ENCODE data around the gene DNAJB6.

Gene DNAJB6

GRCh38 chr7:157439149-157439548, 102.3 kb downstream of the DNAJB6 start:
- TF ChIP-seq MAX (IDR thresholded peaks at IDR 0.05) (no peak), FOXM1 (IDR thresholded peaks at IDR 0.05; ENCODE audit: borderline replicate concordance, low read depth) (no peak), EP300 (IDR thresholded peaks at IDR 0.05; ENCODE audit: borderline replicate concordance) (no peak), REST (IDR thresholded peaks at IDR 0.05; ENCODE audit: low read depth) (no peak), ZBTB7A (IDR thresholded peaks at IDR 0.05; ENCODE audit: low read depth) (no peak), EGR1 (IDR thresholded peaks at IDR 0.05) (no peak), NFIC (IDR thresholded peaks at IDR 0.05) (no peak), CEBPB (IDR thresholded peaks at IDR 0.05) (no peak), TAF1 (IDR thresholded peaks at IDR 0.05; ENCODE audit: low read depth) (no peak), YY1 (IDR thresholded peaks at IDR 0.05; ENCODE audit: low read depth) (no peak), TEAD4 (IDR thresholded peaks at IDR 0.05) (no peak), CREB1 (IDR thresholded peaks at IDR 0.05; ENCODE audit: low read depth) (no peak), TCF12 (IDR thresholded peaks at IDR 0.05; ENCODE audit: low read depth) (no peak), RAD21 (IDR thresholded peaks at IDR 0.05; ENCODE audit: low read depth) (no peak), USF1 (IDR thresholded peaks at IDR 0.05) (no peak)

- TF ChIP-seq FOXM1 (IDR thresholded peaks at IDR 0.05; ENCODE audit: borderline replicate concordance, low read depth) = no peak
- TF ChIP-seq TEAD4 (IDR thresholded peaks at IDR 0.05) = no peak
- no peak for TF ChIP-seq CEBPB (IDR thresholded peaks at IDR 0.05)
- TF ChIP-seq YY1 (IDR thresholded peaks at IDR 0.05; ENCODE audit: low read depth) = no peak
- no peak for TF ChIP-seq USF1 (IDR thresholded peaks at IDR 0.05)
- no peak for TF ChIP-seq TCF12 (IDR thresholded peaks at IDR 0.05; ENCODE audit: low read depth)
- no peak for TF ChIP-seq TAF1 (IDR thresholded peaks at IDR 0.05; ENCODE audit: low read depth)
- TF ChIP-seq REST (IDR thresholded peaks at IDR 0.05; ENCODE audit: low read depth) = no peak
- TF ChIP-seq EGR1 (IDR thresholded peaks at IDR 0.05) = no peak
- TF ChIP-seq CREB1 (IDR thresholded peaks at IDR 0.05; ENCODE audit: low read depth) = no peak
- no peak for TF ChIP-seq MAX (IDR thresholded peaks at IDR 0.05)
- TF ChIP-seq EP300 (IDR thresholded peaks at IDR 0.05; ENCODE audit: borderline replicate concordance) = no peak
- no peak for TF ChIP-seq NFIC (IDR thresholded peaks at IDR 0.05)
- TF ChIP-seq RAD21 (IDR thresholded peaks at IDR 0.05; ENCODE audit: low read depth) = no peak
- TF ChIP-seq ZBTB7A (IDR thresholded peaks at IDR 0.05; ENCODE audit: low read depth) = no peak
Observed at GRCh38 chr7:157439761-157440160, 103.0 kb downstream of the DNAJB6 start.

- TF ChIP-seq RAD21 (IDR thresholded peaks at IDR 0.05; ENCODE audit: low read depth) (no peak), TEAD4 (IDR thresholded peaks at IDR 0.05) (no peak), TCF12 (IDR thresholded peaks at IDR 0.05; ENCODE audit: low read depth) (no peak), REST (IDR thresholded peaks at IDR 0.05; ENCODE audit: low read depth) (no peak), TAF1 (IDR thresholded peaks at IDR 0.05; ENCODE audit: low read depth) (no peak), MAX (IDR thresholded peaks at IDR 0.05) (no peak), EGR1 (IDR thresholded peaks at IDR 0.05) (no peak), USF1 (IDR thresholded peaks at IDR 0.05) (no peak), NFIC (IDR thresholded peaks at IDR 0.05) (no peak), FOXM1 (IDR thresholded peaks at IDR 0.05; ENCODE audit: borderline replicate concordance, low read depth) (no peak), EP300 (IDR thresholded peaks at IDR 0.05; ENCODE audit: borderline replicate concordance) (no peak), CREB1 (IDR thresholded peaks at IDR 0.05; ENCODE audit: low read depth) (no peak), ZBTB7A (IDR thresholded peaks at IDR 0.05; ENCODE audit: low read depth) (no peak)
Observed at GRCh38 chr7:157440346-157441022, 103.7 kb downstream of the DNAJB6 start.
